T1000 (cell line): Measurements from ENCODE around the gene ANKRD2.
A peak's percentile ranks its signal among the peaks of the same experiment; 100 is the strongest.
"Not testable (repeated sequence)": the region's sequence is repeated elsewhere in the genome, so short reads cannot be mapped to it uniquely, and the experiment has no call there.

Source experiments
- DNase-seq: peaks from one replicate; lab custom pipeline; 2025; ENCODE audit warnings: mixed read lengths; lab: John Stamatoyannopoulos, UW

ANKRD2 gene

DNA sequence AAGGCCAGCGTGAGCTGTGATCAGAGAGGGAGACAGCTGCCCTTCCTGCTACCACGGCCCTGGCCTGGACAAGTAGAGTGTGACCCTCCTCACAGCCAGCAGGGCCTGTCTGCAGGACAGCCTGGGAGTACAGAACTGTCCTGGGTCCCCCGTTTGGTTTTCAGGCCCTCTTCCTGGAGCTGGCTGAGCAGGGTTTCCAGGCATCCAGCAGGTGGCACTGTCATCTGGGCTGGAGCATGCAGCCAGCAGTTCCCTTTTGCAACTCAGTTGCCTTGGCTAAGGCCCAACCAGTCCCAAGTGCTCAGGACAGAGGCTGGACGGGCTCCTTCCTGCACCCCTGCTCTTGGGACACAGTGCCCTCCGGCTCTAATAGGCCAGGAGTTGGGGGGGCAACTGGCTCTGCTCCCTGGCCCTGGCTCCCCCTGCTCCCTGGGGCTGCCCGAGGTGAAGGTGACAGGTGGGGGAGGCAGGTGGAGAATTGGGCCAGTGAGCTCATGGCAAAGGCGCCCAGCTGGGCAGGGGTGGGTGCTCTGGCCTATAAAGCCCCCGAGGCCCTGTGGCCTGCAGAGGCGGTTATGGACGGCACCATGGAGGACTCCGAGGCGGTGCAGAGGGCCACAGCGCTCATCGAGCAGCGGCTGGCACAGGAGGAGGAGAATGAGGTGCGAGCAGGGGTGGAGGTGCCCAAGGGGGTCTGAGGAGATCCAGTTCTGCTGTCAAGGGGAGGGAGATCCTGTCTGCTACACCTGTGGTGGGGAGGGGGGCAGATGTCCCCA lies at the start of gene ANKRD2:
Gene ANKRD2 (plus strand): TSS at position 566 of the 776 bp plus-strand sequence. CDS start 10 bp downstream, at position 576.
- DNase-seq = peak; percentile 66

DNA sequence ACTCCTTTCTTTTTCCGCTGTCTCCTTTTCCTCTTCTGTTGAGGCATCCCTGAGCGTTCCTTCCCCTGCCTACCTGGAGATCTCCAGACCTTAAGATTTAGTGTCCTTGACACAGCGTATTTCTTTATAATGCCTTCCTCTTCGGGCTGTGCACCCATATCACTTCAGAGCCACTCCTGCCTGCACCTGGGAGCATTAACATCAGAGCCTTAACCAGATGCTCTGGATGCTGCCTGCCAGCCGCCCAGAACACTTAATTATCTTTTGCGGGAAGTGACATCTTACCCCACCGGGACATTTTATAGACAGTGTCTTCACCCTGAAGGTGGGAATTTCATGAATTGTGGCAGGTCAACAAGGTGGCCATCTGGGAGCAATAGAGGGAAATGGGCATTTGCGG lies 49.6 kb upstream of the ANKRD2 start:
- no peak for DNase-seq

DNA sequence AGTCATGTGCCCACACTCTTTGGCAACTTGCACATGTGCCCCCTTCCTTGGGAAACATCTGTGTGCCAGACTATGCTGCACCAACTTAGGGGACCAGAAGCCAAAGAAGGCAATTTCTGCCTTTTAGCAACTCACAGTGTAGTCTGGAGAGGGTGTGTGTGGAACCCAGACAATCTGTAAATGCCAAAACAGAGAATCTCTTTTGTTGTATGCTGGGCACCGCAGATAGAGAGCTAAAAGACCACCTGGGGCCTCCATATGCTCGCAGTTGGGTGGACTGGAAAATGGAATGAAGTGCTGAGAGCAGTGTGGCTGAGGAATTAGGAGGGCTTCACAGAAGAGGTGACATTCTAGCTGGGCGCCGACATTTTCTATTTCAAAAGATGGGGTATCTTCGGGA lies 47.5 kb upstream of the ANKRD2 start:
- no peak for DNase-seq

GRCh38 chr10:97525683-97526110 lies 46.9 kb upstream of the ANKRD2 start:
- DNase-seq = no peak

- DNase-seq = not testable (repeated sequence)
Observed at GRCh38 chr10:97528876-97529275, 43.7 kb upstream of the ANKRD2 start.

DNA sequence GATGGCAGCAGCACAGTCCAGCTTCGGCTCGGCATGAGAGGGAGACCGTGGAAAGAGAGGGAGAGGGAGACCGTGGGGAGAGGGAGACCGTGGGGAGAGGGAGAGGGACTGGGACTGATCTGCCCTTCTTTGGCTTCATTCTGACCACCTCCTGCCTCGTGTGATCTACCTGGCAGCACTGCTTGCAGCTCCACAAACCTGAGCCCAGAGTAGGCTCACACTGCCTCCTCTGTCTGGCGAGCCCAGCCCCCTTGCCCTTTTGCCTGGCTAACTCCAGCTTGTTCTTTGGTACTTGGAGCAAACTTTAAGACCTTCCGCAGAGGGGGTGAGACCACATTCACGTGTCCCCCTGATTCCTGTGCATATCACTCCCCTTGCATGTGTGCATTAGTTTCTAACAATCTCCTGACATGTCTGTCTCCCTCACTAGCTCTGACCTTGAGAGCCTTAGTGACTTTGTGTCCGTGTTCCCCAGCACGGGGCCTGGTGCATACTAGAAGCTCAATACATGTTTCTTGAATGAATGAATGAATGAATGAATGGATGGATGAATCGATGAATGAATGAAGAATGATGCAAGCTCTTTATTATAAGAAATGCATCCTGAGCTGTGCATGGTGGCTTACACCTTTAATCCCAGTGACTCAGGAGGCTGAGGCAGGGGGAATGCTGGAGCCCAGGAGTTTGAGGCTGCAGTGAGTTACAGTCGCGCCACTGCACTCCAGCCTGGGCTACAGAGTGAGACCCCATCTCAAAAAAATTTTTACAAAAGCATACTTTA lies 42.7 kb upstream of the ANKRD2 start:
- DNase-seq = no peak

DNA sequence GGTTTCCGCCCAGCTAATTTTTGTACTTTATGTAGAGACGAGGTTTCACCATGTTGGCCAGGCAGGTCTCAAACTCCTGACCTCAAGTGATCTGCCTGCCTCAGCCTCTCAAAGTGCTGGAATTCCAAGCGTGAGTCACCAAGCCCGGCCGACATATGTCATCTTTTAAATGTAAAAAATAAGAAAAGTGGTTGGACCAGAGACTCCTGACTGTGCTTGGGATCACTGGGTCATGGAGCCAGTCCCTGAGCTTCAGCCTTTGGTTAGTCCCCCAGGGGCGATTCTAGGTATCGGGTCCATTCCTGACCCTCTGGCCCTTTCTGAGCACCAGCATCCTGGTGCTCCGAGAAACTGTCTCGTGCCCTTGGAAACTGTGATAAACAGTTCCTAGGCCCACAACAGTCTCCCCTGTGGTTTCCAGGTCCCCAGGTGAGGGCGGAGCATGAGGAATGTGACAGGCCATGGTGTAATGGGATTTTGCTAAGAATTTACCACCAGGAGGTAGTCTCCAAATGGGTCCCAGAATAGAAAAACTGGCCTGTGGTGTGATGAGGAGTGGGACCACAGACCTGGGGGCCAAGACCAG lies 41.1 kb upstream of the ANKRD2 start:
- no peak for DNase-seq

GRCh38 chr10:97532935-97533671 lies 39.5 kb upstream of the ANKRD2 start:
- peak; percentile 76 for DNase-seq

- DNase-seq = no peak
Observed at GRCh38 chr10:97533888-97534287, 38.7 kb upstream of the ANKRD2 start.

GRCh38 chr10:97534746-97535367 lies 37.7 kb upstream of the ANKRD2 start:
- DNase-seq = no peak

- no peak for DNase-seq
Observed at GRCh38 chr10:97537186-97537869, 35.3 kb upstream of the ANKRD2 start.

DNA sequence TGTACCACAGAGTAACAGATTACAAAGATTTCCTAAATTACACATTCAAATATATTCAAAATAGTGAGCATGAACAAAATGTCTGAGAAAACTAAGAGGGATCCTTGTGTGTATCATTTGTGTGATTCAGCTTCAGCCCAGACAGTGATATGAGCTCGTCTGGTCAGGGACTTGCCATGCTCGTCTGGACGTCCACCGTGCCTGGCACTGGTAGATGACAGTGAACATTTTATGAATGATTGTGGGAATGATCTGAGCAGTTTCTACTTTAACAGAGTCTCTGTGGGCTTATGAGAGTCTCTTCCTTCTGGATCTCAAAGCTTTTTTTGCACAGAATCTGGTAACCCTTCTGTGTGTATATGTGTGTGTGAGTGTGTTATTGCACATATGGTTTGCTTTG lies 34.2 kb upstream of the ANKRD2 start:
- no peak for DNase-seq

GRCh38 chr10:97538839-97539238 lies 33.7 kb upstream of the ANKRD2 start:
- no peak for DNase-seq

- peak; percentile 49 for DNase-seq
Observed at GRCh38 chr10:97539523-97540200, 32.9 kb upstream of the ANKRD2 start.

DNA sequence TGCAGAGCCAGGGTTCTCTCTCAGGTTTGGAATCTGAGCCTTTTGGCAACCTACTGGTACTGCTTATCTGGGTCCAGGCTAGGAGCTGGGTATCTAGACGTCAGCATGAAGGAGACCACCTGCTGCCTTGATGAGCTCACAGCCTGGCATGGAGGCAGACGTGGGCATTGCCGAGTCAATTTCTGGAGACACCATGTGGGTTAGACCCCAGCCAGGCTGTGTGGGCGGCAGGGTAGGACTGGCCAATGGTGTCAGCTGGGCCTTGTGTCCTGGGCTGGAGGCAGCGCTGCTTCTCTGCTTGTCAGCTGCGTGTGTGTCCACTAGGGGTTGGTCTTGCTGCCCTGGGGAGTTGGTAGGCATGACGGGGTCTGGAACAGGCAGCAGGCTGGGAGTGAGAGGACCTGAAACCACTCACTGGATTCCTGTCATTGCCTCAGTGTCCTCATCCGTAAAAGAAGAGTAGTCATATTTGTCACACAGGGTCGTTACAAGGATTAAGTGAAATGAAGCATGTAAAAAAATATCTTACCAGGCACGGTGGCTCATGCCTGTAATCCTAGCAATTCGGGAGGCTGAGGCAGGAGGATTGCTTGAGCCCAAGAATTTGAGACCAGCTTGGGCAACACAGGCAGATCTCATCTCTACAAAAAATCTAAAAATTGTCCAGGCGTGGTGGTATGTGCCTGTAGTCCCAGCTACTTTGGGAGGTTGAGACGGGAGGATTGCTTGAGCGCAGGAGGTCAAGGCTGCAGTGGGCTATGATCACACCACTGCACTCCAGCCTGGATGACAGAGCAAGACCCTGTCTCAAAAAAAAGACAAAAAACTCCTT lies 31.7 kb upstream of the ANKRD2 start:
- DNase-seq = no peak

DNA sequence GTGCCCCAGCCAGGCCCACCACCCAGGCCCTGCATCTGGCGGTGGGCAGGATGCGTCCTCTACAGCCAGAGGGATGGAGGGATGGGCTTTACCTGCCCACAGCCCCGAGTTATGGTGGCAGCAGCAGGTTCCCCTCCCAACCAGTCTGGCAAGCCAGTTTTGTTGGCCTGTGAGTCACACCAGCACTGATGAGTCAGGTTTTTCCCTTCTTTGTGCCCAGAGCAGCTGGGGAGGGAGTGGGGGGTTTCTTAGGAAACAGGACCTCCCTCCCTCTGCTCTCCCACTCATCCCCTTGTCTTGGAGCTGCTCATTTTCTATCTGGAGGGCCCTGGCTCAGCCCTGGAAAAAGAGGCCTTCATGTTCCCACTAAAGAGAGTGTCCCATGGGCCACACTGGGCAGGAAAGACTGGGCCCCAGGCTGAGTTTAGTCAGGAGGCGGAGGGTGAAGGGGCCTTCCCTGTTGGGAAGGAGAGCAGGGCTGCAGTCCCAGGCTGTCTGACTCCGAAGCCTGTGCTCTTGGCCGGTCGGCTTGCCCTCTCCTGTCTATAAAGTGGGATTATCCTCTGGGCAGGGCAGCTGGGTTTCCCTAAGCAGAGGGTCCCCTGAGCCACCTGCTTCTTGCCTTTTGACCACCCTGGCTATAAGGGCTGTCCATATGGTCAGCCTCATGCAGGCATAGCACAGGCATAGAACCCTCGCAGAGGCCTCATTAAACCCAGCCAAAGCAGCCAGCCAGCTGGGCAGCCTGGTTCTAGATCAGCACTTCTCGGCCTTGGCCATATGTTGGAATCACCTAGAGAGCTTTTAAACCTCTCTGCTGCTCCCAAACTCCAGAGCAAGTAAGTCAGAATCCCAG lies 30.2 kb upstream of the ANKRD2 start:
- DNase-seq = peak; percentile 76

- peak; percentile 78 for DNase-seq
Observed at GRCh38 chr10:97543025-97543546, 29.5 kb upstream of the ANKRD2 start.
